Osteoblast (primary cell): ENCODE results near the gene ATP11B. TPM values are rescaled to one million over a fixed set of nuclear protein-coding genes. Genes with fewer than 3 reads are reported as not detected.

Source experiments
- DNase-seq: peaks from one replicate; pipeline ENCODE4 v3.0.0; 2011; ENCODE audit warnings: low spot score, mixed read lengths; ENCODE audit not compliant: insufficient read length; ENCODE audit errors: missing footprints
- H2AFZ ChIP-seq: 2 replicates; pipeline ENCODE4 v1.6.0; 2011; ENCODE audit warnings: mild to moderate bottlenecking, low read length
- H3K27ac ChIP-seq: 2 replicates; pipeline ENCODE4 v1.5.1; 2011; ENCODE audit warnings: mild to moderate bottlenecking, low read depth, low read length, moderate library complexity
- H3K27me3 ChIP-seq: 2 replicates; pipeline ENCODE4 v1.6.0; 2012; ENCODE audit warnings: mild to moderate bottlenecking, control low read depth, inconsistent platforms, low read length, moderate library complexity; ENCODE audit not compliant: insufficient read depth
- H3K36me3 ChIP-seq: 2 replicates; pipeline ENCODE4 v1.5.1; 2011; ENCODE audit warnings: mild to moderate bottlenecking, low read length, control low read depth, moderate library complexity; ENCODE audit not compliant: insufficient read depth
- H3K4me1 ChIP-seq: 2 replicates; pipeline ENCODE4 v1.5.1; 2011; ENCODE audit warnings: mild to moderate bottlenecking, low read length, control low read depth, moderate library complexity; ENCODE audit not compliant: insufficient read depth
- H3K4me2 ChIP-seq: 2 replicates; pipeline ENCODE4 v1.6.0; 2011; ENCODE audit warnings: mild to moderate bottlenecking, low read length; ENCODE audit not compliant: insufficient read depth
- H3K4me3 ChIP-seq: fragments of 200-600 bp; sonication (generic); 3 replicates; pipeline ENCODE4 v1.5.1; 2012; ENCODE audit warnings: mild to moderate bottlenecking, low read length, inconsistent platforms; ENCODE audit not compliant: insufficient read depth
- H3K79me2 ChIP-seq: 2 replicates; pipeline ENCODE4 v1.6.0; 2012; ENCODE audit warnings: mild to moderate bottlenecking, low read length, control low read depth, inconsistent platforms; ENCODE audit not compliant: insufficient read depth
- H3K9me3 ChIP-seq: 2 replicates; pipeline ENCODE4 v1.5.1; 2011; ENCODE audit warnings: low read depth, low read length, control low read depth
- H4K20me1 ChIP-seq: 2 replicates; pipeline ENCODE4 v1.6.0; 2012; ENCODE audit warnings: mild to moderate bottlenecking, low read length, control low read depth; ENCODE audit not compliant: insufficient read depth
- total RNA-seq: library from RNA; depleted of rRNA; stranded (reverse); fragments of >200 nt; gene quantifications from 2 replicates; pipeline ENCODE4 v1.2.3, GENCODE V29; 2012
- TF ChIP-seq, protein P1 (sequence below): IDR thresholded peaks from 2 replicates; pipeline ENCODE4 v1.5.1; 2011; ENCODE audit warnings: mild to moderate bottlenecking, low read depth, low read length, moderate library complexity; ENCODE audit errors: extremely low read depth

ATP11B gene
- total RNA-seq, 1 donor = 71.3 TPM

DNA sequence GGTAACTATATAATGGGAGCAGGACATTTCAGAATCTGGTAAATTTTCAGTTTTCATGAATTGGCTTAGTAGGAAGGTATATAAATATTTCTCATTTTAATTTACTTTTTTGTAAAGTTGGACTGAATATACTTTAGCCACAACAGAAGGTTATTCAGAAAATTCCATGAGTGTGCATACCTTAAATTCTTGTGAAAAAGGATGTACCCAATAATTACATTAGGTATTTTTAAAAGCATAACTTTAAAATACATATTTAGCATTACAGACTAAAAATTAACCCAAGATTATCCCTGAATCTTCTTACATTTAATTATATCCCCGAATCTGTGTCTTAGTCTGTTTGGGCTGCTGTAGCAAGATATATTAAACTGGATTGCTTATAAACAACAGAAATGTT lies 24.9 kb upstream of the ATP11B start:
- no peak for DNase-seq
- H3K4me2 ChIP-seq = no peak overlapping the region

GRCh38 chr3:182769673-182770072 lies 23.6 kb upstream of the ATP11B start:
- TF ChIP-seq, protein P1, sequence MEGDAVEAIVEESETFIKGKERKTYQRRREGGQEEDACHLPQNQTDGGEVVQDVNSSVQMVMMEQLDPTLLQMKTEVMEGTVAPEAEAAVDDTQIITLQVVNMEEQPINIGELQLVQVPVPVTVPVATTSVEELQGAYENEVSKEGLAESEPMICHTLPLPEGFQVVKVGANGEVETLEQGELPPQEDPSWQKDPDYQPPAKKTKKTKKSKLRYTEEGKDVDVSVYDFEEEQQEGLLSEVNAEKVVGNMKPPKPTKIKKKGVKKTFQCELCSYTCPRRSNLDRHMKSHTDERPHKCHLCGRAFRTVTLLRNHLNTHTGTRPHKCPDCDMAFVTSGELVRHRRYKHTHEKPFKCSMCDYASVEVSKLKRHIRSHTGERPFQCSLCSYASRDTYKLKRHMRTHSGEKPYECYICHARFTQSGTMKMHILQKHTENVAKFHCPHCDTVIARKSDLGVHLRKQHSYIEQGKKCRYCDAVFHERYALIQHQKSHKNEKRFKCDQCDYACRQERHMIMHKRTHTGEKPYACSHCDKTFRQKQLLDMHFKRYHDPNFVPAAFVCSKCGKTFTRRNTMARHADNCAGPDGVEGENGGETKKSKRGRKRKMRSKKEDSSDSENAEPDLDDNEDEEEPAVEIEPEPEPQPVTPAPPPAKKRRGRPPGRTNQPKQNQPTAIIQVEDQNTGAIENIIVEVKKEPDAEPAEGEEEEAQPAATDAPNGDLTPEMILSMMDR = no peak
- no peaks in the 10 kb centered on the region for H3K79me2 ChIP-seq
- no peak for DNase-seq
- H3K4me1 ChIP-seq = no peaks in the 10 kb centered on the region
- no peak overlapping the region for H3K4me3 ChIP-seq
- H4K20me1 ChIP-seq = no peaks in the 10 kb centered on the region
- no peak overlapping the region for H3K27ac ChIP-seq
- no peaks in the 10 kb centered on the region for H3K9me3 ChIP-seq
- no peak overlapping the region for H2AFZ ChIP-seq
- H3K4me2 ChIP-seq = no peak overlapping the region
- H3K27me3 ChIP-seq = peaks cover 7% of the 10 kb centered on the region
- no peaks in the 10 kb centered on the region for H3K36me3 ChIP-seq

More for the DNA sequence above, 24.9 kb upstream of the ATP11B start:
- no peaks in the 10 kb centered on the region for H4K20me1 ChIP-seq
- no peak overlapping the region for H3K4me3 ChIP-seq
- no peaks in the 10 kb centered on the region for H3K36me3 ChIP-seq
- no peaks in the 10 kb centered on the region for H3K4me1 ChIP-seq
- peaks cover 3% of the 10 kb centered on the region for H3K27me3 ChIP-seq
- TF ChIP-seq, protein P1 = no peak
- no peaks in the 10 kb centered on the region for H3K9me3 ChIP-seq
- H3K27ac ChIP-seq = no peak overlapping the region
- no peak overlapping the region for H2AFZ ChIP-seq
- H3K79me2 ChIP-seq = no peaks in the 10 kb centered on the region

DNA sequence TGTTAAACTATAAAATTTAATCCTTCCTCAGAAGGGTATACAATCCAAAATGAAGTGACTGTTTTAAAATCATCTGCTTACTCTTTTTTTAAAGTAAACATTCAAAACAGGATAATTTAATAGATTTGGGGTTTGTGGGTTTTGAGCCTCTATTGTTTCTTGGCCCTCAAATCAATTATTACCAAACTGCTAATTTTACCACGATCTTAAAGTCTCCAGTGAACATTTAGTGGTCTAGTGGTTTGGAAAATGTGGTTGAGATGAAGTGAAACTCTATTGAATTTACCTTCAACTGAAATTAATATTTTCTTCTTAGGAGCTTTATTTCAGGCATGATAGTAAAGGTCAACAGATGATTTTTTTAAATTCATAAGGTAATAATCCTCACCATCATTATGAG lies 11.2 kb upstream of the ATP11B start:
- H3K27ac ChIP-seq = no peak overlapping the region
- DNase-seq = no peak
- no peak overlapping the region for H3K4me3 ChIP-seq
- H4K20me1 ChIP-seq = no peaks in the 10 kb centered on the region
- H3K79me2 ChIP-seq = no peaks in the 10 kb centered on the region
- no peak overlapping the region for H2AFZ ChIP-seq
- H3K36me3 ChIP-seq = no peaks in the 10 kb centered on the region
- H3K4me1 ChIP-seq = peaks cover 4% of the 10 kb centered on the region
- no peak overlapping the region for H3K4me2 ChIP-seq
- peaks cover 12% of the 10 kb centered on the region for H3K27me3 ChIP-seq
- no peaks in the 10 kb centered on the region for H3K9me3 ChIP-seq
- TF ChIP-seq, protein P1 = no peak

- Histone ChIP-seq H3K4me1 (peaks cover 11% of the 10 kb centered on the region), H3K36me3 (no peaks in the 10 kb centered on the region), H3K27me3 (peaks cover 12% of the 10 kb centered on the region), H3K79me2 (no peaks in the 10 kb centered on the region), H3K4me3 (no peak overlapping the region), H3K9me3 (no peaks in the 10 kb centered on the region), H2AFZ (no peak overlapping the region), H3K27ac (no peak overlapping the region), H3K4me2 (no peak overlapping the region), H4K20me1 (no peaks in the 10 kb centered on the region)
- TF ChIP-seq, protein P1 = no peak
- DNase-seq = no peak
These were observed 10.2 kb upstream of the ATP11B start for GRCh38 chr3:182783106-182783505.
